Skeletal muscle satellite cell (primary cell): Measurements from ENCODE around the gene ATP1A4.
A peak's percentile ranks its signal among the peaks of the same experiment; 100 is the strongest.

ENCODE experiments used
- H3K27me3 ChIP-seq: 2 replicates; pipeline ENCODE4 v1.7.0; 2013; ENCODE audit warnings: low read length; ENCODE audit not compliant: control insufficient read depth, insufficient read depth
- H3K36me3 ChIP-seq: 2 replicates; pipeline ENCODE4 v1.7.0; 2013; ENCODE audit warnings: mild to moderate bottlenecking, control low read depth, low read length; ENCODE audit not compliant: insufficient read depth
- H3K4me1 ChIP-seq: 2 replicates; pipeline ENCODE4 v1.7.0; 2013; ENCODE audit warnings: low read length; ENCODE audit not compliant: control insufficient read depth, insufficient read depth
- H3K4me2 ChIP-seq: 2 replicates; pipeline ENCODE4 v1.7.0; 2013; ENCODE audit warnings: mild to moderate bottlenecking, low read length
- H3K4me3 ChIP-seq: 2 replicates; pipeline ENCODE4 v1.7.0; 2013; ENCODE audit warnings: low read length
- H3K9ac ChIP-seq: 2 replicates; pipeline ENCODE4 v1.7.0; 2013; ENCODE audit warnings: mild to moderate bottlenecking, low read depth, low read length, moderate library complexity
- H3K9me3 ChIP-seq: replicated peaks from 2 replicates; pipeline ENCODE4 v1.7.0; 2013; ENCODE audit warnings: mild to moderate bottlenecking, control low read depth, low read length

Gene ATP1A4

DNA sequence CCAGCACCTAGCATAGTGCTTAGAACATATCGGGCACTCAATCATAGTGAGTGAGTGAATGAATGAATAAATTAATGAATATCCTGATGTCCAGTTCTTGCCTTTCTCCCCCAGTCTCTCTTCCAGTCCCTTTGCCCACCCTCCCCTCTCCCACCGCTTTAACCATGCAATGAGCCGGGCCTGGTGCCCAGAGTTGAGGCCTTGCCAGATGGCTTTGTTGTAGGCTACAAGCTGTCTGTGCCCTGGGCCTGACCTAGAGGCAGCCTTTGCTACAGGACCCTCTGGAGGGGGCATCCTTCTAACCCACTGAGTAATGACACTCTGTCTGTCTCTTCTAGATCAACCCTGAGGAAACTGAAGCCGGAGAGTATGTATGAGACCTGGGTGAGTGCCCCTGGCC, 45.8 kb downstream of the ATP1A4 start:
- Histone ChIP-seq H3K27me3 (peaks cover 10% of the 10 kb centered on the region), H3K4me2 (no peak overlapping the region), H3K4me1 (peaks cover 6% of the 10 kb centered on the region), H3K4me3 (no peak overlapping the region), H3K36me3 (no peaks in the 10 kb centered on the region), H3K9ac (no peak overlapping the region), H3K9me3 (no peaks in the 10 kb centered on the region)

DNA sequence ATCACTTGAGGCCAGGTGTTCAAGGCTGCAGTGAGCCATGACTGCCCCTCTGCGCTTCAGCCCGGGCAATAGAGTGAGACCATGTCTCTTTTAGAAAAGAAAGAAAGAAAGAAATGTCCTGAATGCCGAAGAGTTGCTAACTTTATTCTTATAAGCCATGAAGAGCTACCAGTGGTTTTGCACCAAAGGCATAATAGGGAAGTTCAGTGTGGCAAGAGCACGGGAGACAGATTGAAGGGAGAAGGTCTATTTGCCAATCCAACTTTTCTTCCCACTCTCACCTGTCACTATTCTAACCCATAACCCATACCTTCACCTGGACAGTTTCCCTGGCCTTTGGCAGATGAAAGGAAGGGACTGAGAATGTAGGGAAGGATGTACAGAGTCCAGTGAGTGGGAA, 49.4 kb downstream of the ATP1A4 start:
- H3K9me3 ChIP-seq: no peaks in the 10 kb centered on the region
- H3K36me3 ChIP-seq: no peaks in the 10 kb centered on the region
- H3K27me3 ChIP-seq: peaks cover under 1% of the 10 kb centered on the region
- H3K4me1 ChIP-seq: peaks cover 4% of the 10 kb centered on the region
- H3K4me2 ChIP-seq: no peak overlapping the region
- H3K9ac ChIP-seq: no peak overlapping the region
- no peak overlapping the region for H3K4me3 ChIP-seq

GRCh38 chr1:160204526-160205241, 53.3 kb downstream of the ATP1A4 start:
- H3K9ac ChIP-seq: peak overlapping the region; percentile 55

GRCh38 chr1:160205242-160206035, 54.0 kb downstream of the ATP1A4 start, which contains the start of gene PEA15:
Gene PEA15 (plus strand): TSS chr1:160205384. CDS start chr1:160211545, 6,161 bp downstream.
- Histone ChIP-seq H3K36me3 (peaks cover 37% of the 10 kb centered on the region), H3K9ac (peak within 1 kb of the TSS; percentile 100), H3K4me1 (peaks cover 44% of the 10 kb centered on the region), H3K27me3 (no peaks in the 10 kb centered on the region), H3K4me2 (peak within 1 kb of the TSS; percentile 98), H3K4me3 (peak within 1 kb of the TSS; percentile 99), H3K9me3 (no peaks in the 10 kb centered on the region)

More at GRCh38 chr1:160204526-160205241, 53.3 kb downstream of the ATP1A4 start:
- Histone ChIP-seq H3K27me3 (no peaks in the 10 kb centered on the region), H3K9me3 (no peaks in the 10 kb centered on the region), H3K36me3 (peaks cover 30% of the 10 kb centered on the region), H3K4me2 (peak overlapping the region; percentile 79), H3K4me3 (peak overlapping the region; percentile 57), H3K4me1 (peaks cover 36% of the 10 kb centered on the region)

DNA sequence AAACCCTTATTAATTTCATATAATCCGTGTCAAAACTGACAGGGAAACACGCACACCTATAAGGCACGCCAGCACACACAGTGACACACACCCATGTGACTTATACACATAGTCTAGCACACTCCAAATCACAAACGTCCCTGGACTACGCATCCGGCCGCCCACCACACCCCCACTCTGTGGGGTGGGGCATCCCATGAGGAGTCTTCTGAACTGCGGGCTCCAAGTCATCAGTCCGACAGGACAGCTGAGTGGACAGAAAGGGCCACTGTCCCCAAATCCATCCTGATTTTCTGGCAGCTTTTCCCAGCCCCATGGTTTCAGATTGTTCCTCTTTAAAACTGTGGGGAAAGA, 54.6 kb downstream of the ATP1A4 start:
- Histone ChIP-seq H3K9ac (peak overlapping the region; percentile 100), H3K4me3 (peak overlapping the region; percentile 99), H3K27me3 (no peaks in the 10 kb centered on the region), H3K9me3 (no peaks in the 10 kb centered on the region), H3K4me1 (peaks cover 45% of the 10 kb centered on the region), H3K36me3 (peaks cover 43% of the 10 kb centered on the region), H3K4me2 (peak overlapping the region; percentile 98)

- no peaks in the 10 kb centered on the region for H3K27me3 ChIP-seq
- H3K9ac ChIP-seq: peak overlapping the region; percentile 100
- no peaks in the 10 kb centered on the region for H3K9me3 ChIP-seq
- peaks cover 45% of the 10 kb centered on the region for H3K4me1 ChIP-seq
- peaks cover 49% of the 10 kb centered on the region for H3K36me3 ChIP-seq
- peak overlapping the region; percentile 98 for H3K4me2 ChIP-seq
- peak overlapping the region; percentile 99 for H3K4me3 ChIP-seq
Observed at GRCh38 chr1:160206421-160207117, 55.2 kb downstream of the ATP1A4 start.

GRCh38 chr1:160207118-160207650, 55.8 kb downstream of the ATP1A4 start:
- Histone ChIP-seq H3K4me3 (peak overlapping the region; percentile 99), H3K27me3 (no peaks in the 10 kb centered on the region), H3K4me1 (peaks cover 45% of the 10 kb centered on the region), H3K36me3 (peaks cover 55% of the 10 kb centered on the region), H3K9ac (peak overlapping the region; percentile 100), H3K4me2 (peak overlapping the region; percentile 98), H3K9me3 (no peaks in the 10 kb centered on the region)

GRCh38 chr1:160207771-160208556, 56.6 kb downstream of the ATP1A4 start:
- Histone ChIP-seq H3K4me1 (peaks cover 45% of the 10 kb centered on the region), H3K9ac (peak overlapping the region; percentile 100)

DNA sequence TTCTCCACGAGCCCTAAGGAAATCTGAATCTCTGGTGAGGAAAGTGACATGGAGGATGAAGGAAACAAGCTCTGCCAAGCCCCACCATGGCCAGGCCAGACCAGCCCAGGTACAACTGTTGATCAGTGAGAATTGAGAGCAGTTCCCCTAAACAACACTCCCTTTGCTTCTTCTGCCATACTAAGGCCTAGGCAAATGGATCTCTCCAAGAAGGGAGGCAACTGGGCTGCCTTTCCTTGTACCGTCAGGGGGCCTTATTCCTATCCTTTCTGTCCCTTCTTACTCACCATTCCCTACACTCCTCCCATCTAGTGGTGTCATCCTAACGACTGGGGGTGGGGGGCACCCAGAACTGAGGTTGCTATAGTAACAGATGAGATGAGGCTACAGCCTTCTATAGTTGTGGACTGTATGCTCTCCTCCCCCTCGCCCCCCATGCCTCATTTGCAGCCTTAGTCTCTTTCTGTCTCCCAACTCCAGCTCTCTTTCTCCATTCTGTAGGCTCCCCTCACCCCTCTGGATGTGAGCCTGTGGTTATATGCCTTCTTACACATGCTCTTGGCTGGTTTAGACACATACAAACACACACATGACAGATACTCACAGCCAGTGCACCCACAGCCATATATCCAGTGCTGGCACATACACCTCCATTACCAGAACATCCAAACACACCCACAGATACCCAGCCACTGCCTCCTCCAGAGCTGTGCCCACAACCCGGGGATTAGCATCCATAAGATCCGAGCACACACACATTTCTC, 57.3 kb downstream of the ATP1A4 start:
- Histone ChIP-seq H3K9ac (peak overlapping the region; percentile 100), H3K9me3 (no peaks in the 10 kb centered on the region), H3K4me2 (peak overlapping the region; percentile 98), H3K36me3 (peaks cover 69% of the 10 kb centered on the region), H3K4me3 (peak overlapping the region; percentile 99), H3K27me3 (no peaks in the 10 kb centered on the region), H3K4me1 (peaks cover 45% of the 10 kb centered on the region)

More at GRCh38 chr1:160207771-160208556, 56.6 kb downstream of the ATP1A4 start:
- H3K27me3 ChIP-seq: no peaks in the 10 kb centered on the region
- H3K36me3 ChIP-seq: peaks cover 63% of the 10 kb centered on the region
- no peaks in the 10 kb centered on the region for H3K9me3 ChIP-seq
- peak overlapping the region; percentile 99 for H3K4me3 ChIP-seq
- H3K4me2 ChIP-seq: peak overlapping the region; percentile 98
